K562 (cell line): Measurements from ENCODE around the gene KRTAP4-6. TPM values are rescaled to one million over a fixed set of nuclear protein-coding genes. Genes with fewer than 3 reads are reported as not detected.

Experiments
- ATAC-seq: fragments of 200-7000 bp; cut with Tn5 transposase; 3 replicates; pipeline ENCODE4 v1.9.1; 2020; ENCODE audit warnings: moderate library complexity
- BruUV-seq: library from RNA; stranded (reverse); fragments of 400-500 nt; replicated peaks from 2 replicates; lab custom pipeline; 2021; lab: Mats Ljungman, UMichigan
- CTCF ChIA-PET: fragments of 300-600 bp; formaldehyde crosslinking; extraction: SDS; loops from one replicate; lab custom pipeline; 2021; ENCODE audit warnings: low intra/inter-chr PET ratio; lab: Yijun Ruan, JAX
- POLR2A ChIA-PET: fragments of 300-600, 350-650 bp; sonication (Branson Sonifier 250); formaldehyde crosslinking; extraction: SDS; loops from one replicate; lab custom pipeline; 2021; ENCODE audit warnings: antibody characterized with exemption, inconsistent platforms; lab: Yijun Ruan, JAX
- DNase-seq, 4 experiments: peaks; one replicate each; pipeline versions ENCODE4 v3.0.0 to v3.0.0-alpha.2; 2011 to 2018; ENCODE audit warnings: low spot score in 3 of 4, mixed read lengths in 3 of 4; ENCODE audit errors: extremely low read depth in 1 of 4
- FAIRE-seq: peaks from 2 replicates; lab custom pipeline; 2011; peaks lifted over from hg19 to GRCh38; lab: Jason Lieb, UNC
- H2AFZ ChIP-seq: 2 replicates; pipeline ENCODE4 v1.6.0; 2011; ENCODE audit warnings: low read depth, low read length, control low read depth, inconsistent platforms
- H3K27ac ChIP-seq: fragments of 200-600 bp; 3 replicates; pipeline ENCODE4 v1.8.0; 2011; ENCODE audit warnings: low read depth, mild to moderate bottlenecking, control low read depth, inconsistent platforms, low read length, moderate library complexity, mixed read lengths; ENCODE audit errors: extremely low read depth
- H3K27me3 ChIP-seq, 2 experiments: fragments of 300-600 bp in 1 of 2; 2 replicates in 1 of 2; 3 replicates in 1 of 2; pipeline versions ENCODE4 v1.6.0 to v1.8.0; 2011; ENCODE audit warnings: inconsistent platforms in 2 of 2, low read length in 2 of 2, mild to moderate bottlenecking in 1 of 2, mixed read lengths in 1 of 2, moderate library complexity in 1 of 2; ENCODE audit not compliant: control insufficient read depth in 2 of 2, insufficient read depth in 2 of 2
- H3K36me3 ChIP-seq: fragments of 300-600 bp; 3 replicates; pipeline ENCODE4 v1.8.0; 2011; ENCODE audit warnings: mild to moderate bottlenecking, low read length, inconsistent platforms; ENCODE audit not compliant: control insufficient read depth, insufficient read depth
- H3K4me1 ChIP-seq, 2 experiments: fragments of 200-600 bp in 1 of 2; replicated peaks in 1 of 2; 2 replicates in 1 of 2; 3 replicates in 1 of 2; pipeline versions ENCODE4 v1.5.1 to v1.8.0; 2011; ENCODE audit warnings: inconsistent platforms in 2 of 2, low read length in 2 of 2, mild to moderate bottlenecking in 1 of 2, mixed read lengths in 1 of 2, moderate library complexity in 1 of 2; ENCODE audit not compliant: control insufficient read depth in 2 of 2, insufficient read depth in 2 of 2
- H3K4me2 ChIP-seq: 2 replicates; pipeline ENCODE4 v1.6.1; 2011; ENCODE audit warnings: low read length, control low read depth, inconsistent platforms, mixed read lengths; ENCODE audit not compliant: insufficient read depth
- H3K4me3 ChIP-seq: fragments of 200-600 bp; sonication (generic), shearing (Covaris generic); 2 replicates; pipeline ENCODE4 v1.5.1; 2016; ENCODE audit warnings: control low read depth, inconsistent platforms
- H3K79me2 ChIP-seq: fragments of 200-600 bp; 3 replicates; pipeline ENCODE4 v1.8.0; 2011; ENCODE audit warnings: low read length, inconsistent platforms; ENCODE audit not compliant: control insufficient read depth, insufficient read depth
- H3K9ac ChIP-seq, 2 experiments: 2 replicates each; pipeline versions ENCODE4 v1.6.0 to v1.6.1; 2011; ENCODE audit warnings: low read depth in 2 of 2, low read length in 2 of 2, control low read depth in 1 of 2, inconsistent platforms in 1 of 2, mild to moderate bottlenecking in 1 of 2, mixed read lengths in 1 of 2; ENCODE audit not compliant: insufficient read depth in 1 of 2
- H3K9me1 ChIP-seq: one replicate; pipeline ENCODE4 v1.6.0; 2011; ENCODE audit warnings: inconsistent platforms, mild to moderate bottlenecking, low read length, moderate library complexity; ENCODE audit not compliant: control insufficient read depth, insufficient read depth
- H3K9me3 ChIP-seq: replicated peaks from 2 replicates; pipeline ENCODE4 v1.5.1; 2011; ENCODE audit warnings: low read depth, low read length, inconsistent platforms; ENCODE audit not compliant: control insufficient read depth, insufficient read depth
- H4K20me1 ChIP-seq: replicated peaks from 2 replicates; pipeline ENCODE4 v1.6.1; 2011; ENCODE audit warnings: low read length, inconsistent platforms, mixed read lengths; ENCODE audit not compliant: control insufficient read depth, insufficient read depth
- BDP1 ChIP-seq: IDR thresholded peaks from 3 replicates; pipeline ENCODE4 v1.6.1; 2011; ENCODE audit not compliant: insufficient read length, insufficient read depth
- CAMTA2 ChIP-seq: fragments of 250-450 bp; sonication (Bioruptor Pico); conservative IDR thresholded peaks from 2 replicates; pipeline ENCODE4 v1.5.1; 2022
- ETS2 ChIP-seq: IDR thresholded peaks from 2 replicates; pipeline ENCODE4 v1.6.1; 2016; ENCODE audit warnings: borderline replicate concordance, missing genetic modification characterization, mild to moderate bottlenecking, moderate library complexity, missing compliant biosample characterization; ENCODE audit not compliant: poor library complexity, severe bottlenecking
- ETV5 ChIP-seq: sonication (generic); formaldehyde crosslinking; IDR thresholded peaks from 2 replicates; pipeline ENCODE4 v1.4.0; 2020; ENCODE audit warnings: low read depth, mild to moderate bottlenecking, missing genetic modification reagents
- HMGN3 ChIP-seq: IDR thresholded peaks from 2 replicates; pipeline ENCODE4 v1.6.1; 2011; ENCODE audit warnings: borderline replicate concordance, low read depth, mild to moderate bottlenecking, mixed read lengths, low read length; ENCODE audit not compliant: insufficient read length; ENCODE audit errors: extremely low read depth
- KLF13 ChIP-seq: fragments of 450-650 bp; IDR thresholded peaks from 2 replicates; pipeline ENCODE4 v1.6.1; 2016; ENCODE audit warnings: missing genetic modification characterization, low read depth, mild to moderate bottlenecking, missing compliant biosample characterization, moderate library complexity, borderline replicate concordance
- PURB ChIP-seq: sonication (generic); formaldehyde crosslinking; IDR thresholded peaks from 2 replicates; pipeline ENCODE4 v1.9.0; 2021; ENCODE audit warnings: low read depth, mild to moderate bottlenecking, missing genetic modification reagents
- RAD21 ChIP-seq, 2 experiments: fragments of 250-450 bp in 1 of 2; fragments of 450-650 bp in 1 of 2; sonication (Bioruptor Pico) in 1 of 2; formaldehyde crosslinking in 1 of 2; IDR thresholded peaks in 1 of 2; conservative IDR thresholded peaks in 1 of 2; 2 replicates each; pipeline versions ENCODE4 v1.4.0 to v1.8.0; 2020 to 2022; ENCODE audit warnings: mild to moderate bottlenecking in 2 of 2, moderate library complexity in 1 of 2
- SIN3B ChIP-seq: fragments of 450-650 bp; IDR thresholded peaks from 2 replicates; pipeline ENCODE4 v1.6.1; 2017; ENCODE audit warnings: low read depth, mild to moderate bottlenecking, moderate library complexity
- SMARCA4 ChIP-seq: fragments of 450-650 bp; IDR thresholded peaks from 2 replicates; pipeline ENCODE4 v1.6.1; 2016
- SMARCA5 ChIP-seq: fragments of 450-650 bp; IDR thresholded peaks from 2 replicates; pipeline ENCODE4 v1.6.1; 2016
- TEAD4 ChIP-seq, 2 experiments: sonication (generic) in 1 of 2; formaldehyde crosslinking in 1 of 2; IDR thresholded peaks; 2 replicates each; pipeline versions ENCODE4 v1.6.1 to v1.8.0; 2012 to 2022; ENCODE audit warnings: borderline replicate concordance in 1 of 2, inconsistent platforms in 1 of 2, low read length in 1 of 2, mild to moderate bottlenecking in 1 of 2, missing genetic modification reagents in 1 of 2
- ZNF263 ChIP-seq: sonication (generic); formaldehyde crosslinking; IDR thresholded peaks from 2 replicates; pipeline ENCODE4 v1.8.0; 2022; ENCODE audit warnings: mild to moderate bottlenecking, missing genetic modification reagents, borderline replicate concordance
- ZNF444 ChIP-seq: fragments of 250-450 bp; sonication (Bioruptor Pico); IDR thresholded peaks from 2 replicates; pipeline ENCODE4 v1.4.0; 2020; ENCODE audit warnings: mild to moderate bottlenecking, moderate library complexity
- WGBS: fragments of 100-300 bp; shearing (Covaris generic); methylation state at CpG from one replicate; pipeline ENCODE4 v1.1.6; 2016; ENCODE audit warnings: low coverage, mixed read lengths; ENCODE audit not compliant: insufficient coverage; ENCODE audit errors: missing lambda C conversion rate; 5-methylcytosine and 5-hydroxymethylcytosine counted together
- in situ Hi-C: fragments of 300-500 bp; cut with MboI; formaldehyde crosslinking; loops from 4 replicates; pipeline ENCODE4 v1.15.0; 2018; ENCODE audit warnings: inconsistent platforms, mixed read lengths
- intact Hi-C: fragments of 100-400 bp; cut with micrococcal nuclease; formaldehyde crosslinking; loops from 2 replicates; pipeline ENCODE4 v1.14.2; 2022
- polyA plus RNA-seq, 8 experiments: library from polyadenylated mRNA; depleted of rRNA in 4 of 8; stranded (reverse) in 5 of 8; unstranded in 3 of 8; fragments of >200 nt; fragmentation: Nextera tagmentation in 2 of 8; fragmentation: Illumina TruSeq in 1 of 8; extraction: Ambion mirVana in 2 of 8; extraction: Trizol in 1 of 8; gene quantifications; 2 replicates each; pipeline versions ENCODE4 v1.2.1 to v1.2.3, GENCODE V29; 2011 to 2014; ENCODE audit warnings: inconsistent platforms in 1 of 8, missing spikeins in 1 of 8
- total RNA-seq, 7 experiments: library from RNA; depleted of rRNA in 6 of 7; stranded (reverse); fragments of >200 nt in 6 of 7; fragmentation: Illumina TruSeq in 2 of 7; extraction: Trizol in 2 of 7; gene quantifications; 2 replicates each; pipeline versions ENCODE4 v1.2.1 to v1.2.3, GENCODE V29; 2011 to 2021; ENCODE audit warnings: low replicate concordance in 1 of 7
- TF ChIP-seq, protein P1 (sequence below): fragments of 200-800 bp; sonication (Bioruptor generic); IDR thresholded peaks from 2 replicates; pipeline ENCODE4 v1.6.1; 2016; ENCODE audit warnings: missing genetic modification characterization, missing compliant biosample characterization
- TF ChIP-seq, protein P2 (sequence below): fragments of 450-650 bp; conservative IDR thresholded peaks from 2 replicates; pipeline ENCODE4 v1.6.1; 2016; ENCODE audit warnings: missing genetic modification characterization, low read depth, mild to moderate bottlenecking, missing compliant biosample characterization, moderate library complexity

The KRTAP4-6 gene
- total and polyA plus RNA-seq, 9 of the 15 experiments (the other 6 are each of a cell fraction or from before 2014, with no cell fraction given), result not detected

DNA sequence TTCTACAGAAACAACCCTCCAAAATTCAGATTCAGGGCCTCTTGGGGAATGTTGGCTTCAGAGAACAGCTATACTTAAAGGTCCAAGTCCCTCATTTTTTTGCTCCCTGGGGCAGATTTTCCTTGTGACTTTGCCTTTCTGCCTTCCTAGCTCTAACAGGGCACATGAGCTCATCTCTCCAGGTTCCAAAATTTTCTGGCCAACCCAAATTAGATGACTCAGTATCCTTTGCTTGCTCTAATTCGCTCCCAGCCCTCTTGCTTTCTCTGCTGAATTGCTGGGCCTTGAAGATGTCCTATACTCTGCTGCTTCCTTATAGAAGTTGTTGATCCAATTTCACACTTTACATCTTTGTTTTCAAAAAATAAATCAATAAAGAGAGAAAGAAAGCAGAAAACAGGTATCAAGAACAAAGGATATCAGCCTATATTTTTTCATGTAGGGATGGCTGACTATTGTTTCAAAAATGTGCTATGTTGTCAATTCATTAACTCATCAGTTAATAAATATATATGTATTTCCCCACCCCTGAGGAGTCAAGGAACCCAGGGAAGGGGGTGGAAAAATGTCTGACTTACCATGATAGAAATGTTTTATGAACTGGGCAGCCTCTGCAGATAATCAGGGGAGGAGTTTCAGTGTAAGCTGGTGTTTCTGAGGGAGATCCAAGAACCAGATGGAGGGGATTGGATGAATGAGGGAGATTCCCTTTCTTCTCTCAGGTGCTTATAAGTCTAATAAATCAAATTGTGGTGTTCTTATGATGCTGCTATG is 38.7 kb upstream of the KRTAP4-6 start:
- no peaks in the 10 kb centered on the region for H3K9me3 ChIP-seq
- H3K27ac ChIP-seq, result no peak overlapping the region
- no TSS peak for BruUV-seq
- H3K9me1 ChIP-seq, result no peaks in the 10 kb centered on the region
- no peak overlapping the region for H3K4me2 ChIP-seq
- no peaks in the 10 kb centered on the region for H3K79me2 ChIP-seq
- no peak for ATAC-seq
- H3K4me1 ChIP-seq, result peaks cover 0 to 2% of the 10 kb centered on the region in 2 experiments; a peak in 2 of 5 replicates
- FAIRE-seq, result no peak
- no peak for DNase-seq
- H4K20me1 ChIP-seq, result no peaks in the 10 kb centered on the region; the same call in 1 of the 2 replicates
- no peak overlapping the region for H3K4me3 ChIP-seq
- in situ Hi-C loops (no loop called here), intact Hi-C loops (no loop called here)
- CTCF ChIA-PET, result no interaction called here
- peaks cover 3 to 10% of the 10 kb centered on the region in 2 experiments; a peak in 3 of 5 replicates for H3K27me3 ChIP-seq
- H3K36me3 ChIP-seq, result no peaks in the 10 kb centered on the region
- POLR2A ChIA-PET, result no interaction called here
- 0% methylated on average over 1 of the region's 1 CpG for WGBS
- H3K9ac ChIP-seq, result no peak overlapping the region
- no peak overlapping the region for H2AFZ ChIP-seq
- TF ChIP-seq ETV5 (CRISPR knock-in tag) (no peak), ZNF263 (CRISPR knock-in tag) (no peak), ZNF444 (CRISPR knock-in tag) (no peak), SMARCA4 (no peak), PURB (CRISPR knock-in tag) (no peak), RAD21 (CRISPR knock-in tag; conservative IDR thresholded peaks at IDR 0.05 in 1 of 2, IDR thresholded peaks at IDR 0.05 in 1 of 2) (no peak), SMARCA5 (no peak), HMGN3 (no peak), CAMTA2 (CRISPR knock-in tag) (no peak), SIN3B (no peak), TEAD4 (IDR thresholded peaks at IDR 0.05; ENCODE audit: low read length) (no peak), TEAD4 (CRISPR knock-in tag; IDR thresholded peaks at IDR 0.05; ENCODE audit: borderline replicate concordance) (no peak), BDP1 (no peak), ETS2 (no peak), KLF13 (tag) (no peak)
- TF ChIP-seq, protein P1, sequence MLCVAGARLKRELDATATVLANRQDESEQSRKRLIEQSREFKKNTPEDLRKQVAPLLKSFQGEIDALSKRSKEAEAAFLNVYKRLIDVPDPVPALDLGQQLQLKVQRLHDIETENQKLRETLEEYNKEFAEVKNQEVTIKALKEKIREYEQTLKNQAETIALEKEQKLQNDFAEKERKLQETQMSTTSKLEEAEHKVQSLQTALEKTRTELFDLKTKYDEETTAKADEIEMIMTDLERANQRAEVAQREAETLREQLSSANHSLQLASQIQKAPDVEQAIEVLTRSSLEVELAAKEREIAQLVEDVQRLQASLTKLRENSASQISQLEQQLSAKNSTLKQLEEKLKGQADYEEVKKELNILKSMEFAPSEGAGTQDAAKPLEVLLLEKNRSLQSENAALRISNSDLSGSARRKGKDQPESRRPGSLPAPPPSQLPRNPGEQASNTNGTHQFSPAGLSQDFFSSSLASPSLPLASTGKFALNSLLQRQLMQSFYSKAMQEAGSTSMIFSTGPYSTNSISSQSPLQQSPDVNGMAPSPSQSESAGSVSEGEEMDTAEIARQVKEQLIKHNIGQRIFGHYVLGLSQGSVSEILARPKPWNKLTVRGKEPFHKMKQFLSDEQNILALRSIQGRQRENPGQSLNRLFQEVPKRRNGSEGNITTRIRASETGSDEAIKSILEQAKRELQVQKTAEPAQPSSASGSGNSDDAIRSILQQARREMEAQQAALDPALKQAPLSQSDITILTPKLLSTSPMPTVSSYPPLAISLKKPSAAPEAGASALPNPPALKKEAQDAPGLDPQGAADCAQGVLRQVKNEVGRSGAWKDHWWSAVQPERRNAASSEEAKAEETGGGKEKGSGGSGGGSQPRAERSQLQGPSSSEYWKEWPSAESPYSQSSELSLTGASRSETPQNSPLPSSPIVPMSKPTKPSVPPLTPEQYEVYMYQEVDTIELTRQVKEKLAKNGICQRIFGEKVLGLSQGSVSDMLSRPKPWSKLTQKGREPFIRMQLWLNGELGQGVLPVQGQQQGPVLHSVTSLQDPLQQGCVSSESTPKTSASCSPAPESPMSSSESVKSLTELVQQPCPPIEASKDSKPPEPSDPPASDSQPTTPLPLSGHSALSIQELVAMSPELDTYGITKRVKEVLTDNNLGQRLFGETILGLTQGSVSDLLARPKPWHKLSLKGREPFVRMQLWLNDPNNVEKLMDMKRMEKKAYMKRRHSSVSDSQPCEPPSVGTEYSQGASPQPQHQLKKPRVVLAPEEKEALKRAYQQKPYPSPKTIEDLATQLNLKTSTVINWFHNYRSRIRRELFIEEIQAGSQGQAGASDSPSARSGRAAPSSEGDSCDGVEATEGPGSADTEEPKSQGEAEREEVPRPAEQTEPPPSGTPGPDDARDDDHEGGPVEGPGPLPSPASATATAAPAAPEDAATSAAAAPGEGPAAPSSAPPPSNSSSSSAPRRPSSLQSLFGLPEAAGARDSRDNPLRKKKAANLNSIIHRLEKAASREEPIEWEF (CRISPR knock-in tag), result no peak
- TF ChIP-seq, protein P2, sequence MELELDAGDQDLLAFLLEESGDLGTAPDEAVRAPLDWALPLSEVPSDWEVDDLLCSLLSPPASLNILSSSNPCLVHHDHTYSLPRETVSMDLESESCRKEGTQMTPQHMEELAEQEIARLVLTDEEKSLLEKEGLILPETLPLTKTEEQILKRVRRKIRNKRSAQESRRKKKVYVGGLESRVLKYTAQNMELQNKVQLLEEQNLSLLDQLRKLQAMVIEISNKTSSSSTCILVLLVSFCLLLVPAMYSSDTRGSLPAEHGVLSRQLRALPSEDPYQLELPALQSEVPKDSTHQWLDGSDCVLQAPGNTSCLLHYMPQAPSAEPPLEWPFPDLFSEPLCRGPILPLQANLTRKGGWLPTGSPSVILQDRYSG, result no peak
